WTC11 (cell line): ENCODE results near the gene TLR7. TPM values are rescaled to one million over a fixed set of nuclear protein-coding genes. Genes with fewer than 3 reads are reported as not detected.
A peak's percentile ranks its signal among the peaks of the same experiment; 100 is the strongest.

Source experiments
- ATAC-seq: fragments of 200-7000 bp; cut with Tn5 transposase; 2 replicates; pipeline ENCODE4 v1.10.0; 2021; ENCODE audit warnings: mild to moderate bottlenecking, moderate library complexity
- CTCF ChIA-PET: fragments of 300-600 bp; sonication (Branson Sonifier 250); formaldehyde crosslinking; loops from one replicate; lab custom pipeline; 2021; ENCODE audit warnings: antibody characterized with exemption; lab: Charles Lee
- POLR2A ChIA-PET: fragments of 350-600 bp; sonication (Branson Sonifier 250); formaldehyde crosslinking; loops from one replicate; lab custom pipeline; 2021; ENCODE audit warnings: antibody characterized with exemption; lab: Charles Lee
- DNase-seq: peaks from one replicate; pipeline ENCODE4 v3.0.0; 2021; ENCODE audit warnings: low spot score
- H3K27ac Mint-ChIP-seq: 2 replicates; pipeline ENCODE4 v1.8.0; 2021; ENCODE audit warnings: mixed read lengths
- H3K27me3 Mint-ChIP-seq: 2 replicates; pipeline ENCODE4 v1.8.0; 2021; ENCODE audit warnings: low read depth, mild to moderate bottlenecking, moderate library complexity, mixed read lengths
- H3K36me3 Mint-ChIP-seq: 2 replicates; pipeline ENCODE4 v1.8.0; 2021; ENCODE audit warnings: mixed read lengths
- H3K4me1 Mint-ChIP-seq: 2 replicates; pipeline ENCODE4 v1.8.0; 2022; ENCODE audit warnings: mixed read lengths
- H3K4me3 Mint-ChIP-seq: 2 replicates; pipeline ENCODE4 v1.8.0; 2021; ENCODE audit warnings: mild to moderate bottlenecking, moderate library complexity, mixed read lengths
- H3K9me3 Mint-ChIP-seq: 2 replicates; pipeline ENCODE4 v1.8.0; 2021; ENCODE audit warnings: mixed read lengths
- CREB1 ChIP-seq: sonication (generic); formaldehyde crosslinking; IDR thresholded peaks from 2 replicates; pipeline ENCODE4 v1.8.0; 2023; ENCODE audit warnings: mild to moderate bottlenecking, missing genetic modification reagents
- FOXJ3 ChIP-seq: sonication (generic); formaldehyde crosslinking; IDR thresholded peaks from 2 replicates; pipeline ENCODE4 v1.9.0; 2021; ENCODE audit warnings: missing genetic modification reagents, mild to moderate bottlenecking, borderline replicate concordance
- GTF2I ChIP-seq: fragments of 250-450 bp; sonication (Bioruptor Pico); conservative IDR thresholded peaks from 2 replicates; pipeline ENCODE4 v1.4.0; 2021; ENCODE audit warnings: mild to moderate bottlenecking
- HMGA2 ChIP-seq: fragments of 250-450 bp; sonication (Bioruptor Pico); IDR thresholded peaks from 2 replicates; pipeline ENCODE4 v1.4.0; 2021; ENCODE audit warnings: mild to moderate bottlenecking, moderate library complexity
- KAT7 ChIP-seq: sonication (generic); formaldehyde crosslinking; IDR thresholded peaks from 2 replicates; pipeline ENCODE4 v1.8.1; 2023; ENCODE audit warnings: missing genetic modification reagents, mild to moderate bottlenecking, borderline replicate concordance
- MYBL2 ChIP-seq: sonication (generic); formaldehyde crosslinking; IDR thresholded peaks from 2 replicates; pipeline ENCODE4 v1.8.1; 2023; ENCODE audit warnings: mild to moderate bottlenecking, moderate library complexity, missing genetic modification reagents
- NFE2L1 ChIP-seq: sonication (generic); formaldehyde crosslinking; IDR thresholded peaks from 2 replicates; pipeline ENCODE4 v1.8.1; 2023; ENCODE audit warnings: missing genetic modification reagents
- NR1H2 ChIP-seq: sonication (generic); formaldehyde crosslinking; IDR thresholded peaks from 2 replicates; pipeline ENCODE4 v1.9.0; 2021; ENCODE audit warnings: mild to moderate bottlenecking, moderate library complexity, missing genetic modification reagents
- NR3C1 ChIP-seq: sonication (generic); formaldehyde crosslinking; conservative IDR thresholded peaks from 2 replicates; pipeline ENCODE4 v1.8.1; 2023; ENCODE audit warnings: low read depth, mild to moderate bottlenecking, missing genetic modification reagents
- SOX15 ChIP-seq: fragments of 250-450 bp; sonication (Bioruptor Pico); IDR thresholded peaks from 2 replicates; pipeline ENCODE4 v1.9.0; 2021; ENCODE audit warnings: mild to moderate bottlenecking
- total RNA-seq: library from RNA; stranded (reverse); gene quantifications from 3 replicates; pipeline ENCODE4 v1.2.3, GENCODE V29; 2021
- TF ChIP-seq, protein P1 (sequence below): sonication (generic); formaldehyde crosslinking; conservative IDR thresholded peaks from 2 replicates; pipeline ENCODE4 v1.8.1; 2022; ENCODE audit warnings: mild to moderate bottlenecking, missing genetic modification reagents
- TF ChIP-seq, protein P2 (sequence below): sonication (generic); formaldehyde crosslinking; IDR thresholded peaks from 2 replicates; pipeline ENCODE4 v1.8.1; 2023; ENCODE audit warnings: mild to moderate bottlenecking, missing genetic modification reagents
- TF ChIP-seq, protein P3 (sequence below): fragments of 250-450 bp; sonication (Bioruptor Pico); IDR thresholded peaks from 2 replicates; pipeline ENCODE4 v1.9.0; 2021; ENCODE audit warnings: mild to moderate bottlenecking
- TF ChIP-seq, protein P4 (sequence below): sonication (generic); formaldehyde crosslinking; IDR thresholded peaks from 2 replicates; pipeline ENCODE4 v1.8.1; 2023; ENCODE audit warnings: mild to moderate bottlenecking, moderate library complexity, missing genetic modification reagents
- TF ChIP-seq, protein P5 (sequence below): sonication (generic); formaldehyde crosslinking; IDR thresholded peaks from 2 replicates; pipeline ENCODE4 v1.8.0; 2023; ENCODE audit warnings: mild to moderate bottlenecking, missing genetic modification reagents
- TF ChIP-seq, protein P6 (sequence below): sonication (generic); formaldehyde crosslinking; IDR thresholded peaks from 2 replicates; pipeline ENCODE4 v1.8.0; 2022; ENCODE audit warnings: mild to moderate bottlenecking, missing genetic modification reagents
- TF ChIP-seq, protein P7 (sequence below): sonication (generic); formaldehyde crosslinking; IDR thresholded peaks from 2 replicates; pipeline ENCODE4 v1.8.1; 2022; ENCODE audit warnings: mild to moderate bottlenecking, missing genetic modification reagents, moderate library complexity, borderline replicate concordance
- TF ChIP-seq, protein P8 (sequence below): sonication (generic); formaldehyde crosslinking; IDR thresholded peaks from 2 replicates; pipeline ENCODE4 v1.8.1; 2022; ENCODE audit warnings: mild to moderate bottlenecking, moderate library complexity, missing genetic modification reagents
- TF ChIP-seq, protein P9 (sequence below): sonication (generic); formaldehyde crosslinking; IDR thresholded peaks from 2 replicates; pipeline ENCODE4 v1.8.1; 2023; ENCODE audit warnings: mild to moderate bottlenecking, missing genetic modification reagents, moderate library complexity
- TF ChIP-seq, protein P10 (sequence below): sonication (generic); formaldehyde crosslinking; IDR thresholded peaks from 2 replicates; pipeline ENCODE4 v1.8.1; 2023; ENCODE audit warnings: mild to moderate bottlenecking, missing genetic modification reagents, moderate library complexity

TLR7 gene
- total RNA-seq, 1 experiment from 2014 or later = not detected

DNA sequence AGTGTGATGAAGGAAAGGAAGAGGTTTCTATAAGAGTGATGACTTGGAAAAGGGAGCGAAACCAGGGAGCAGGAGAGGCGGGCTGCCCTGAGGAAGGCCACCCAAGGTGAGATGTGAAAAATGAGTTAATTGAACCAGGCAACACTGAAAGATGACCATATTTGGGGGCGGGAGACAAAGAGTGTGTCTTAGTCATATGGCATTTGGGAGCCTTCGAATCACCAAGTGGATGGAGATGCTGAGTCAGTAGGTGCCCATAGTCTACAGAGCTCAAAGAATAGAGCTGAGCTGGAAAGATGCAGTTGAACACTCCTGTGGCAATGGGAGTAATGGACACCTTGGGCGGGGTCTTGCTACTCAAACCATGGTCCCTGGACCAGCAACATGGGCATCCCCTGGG is 31.2 kb downstream of the TLR7 start:
- CTCF ChIA-PET = no interaction called here
- DNase-seq (no peak), ATAC-seq (no peak)
- no peaks in the 10 kb centered on the region; the same call in 1 of the 2 replicates for H3K27me3 Mint-ChIP-seq
- H3K36me3 Mint-ChIP-seq = no peaks in the 10 kb centered on the region
- no peaks in the 10 kb centered on the region for H3K9me3 Mint-ChIP-seq
- TF ChIP-seq NR1H2 (CRISPR knock-in tag) (no peak), FOXJ3 (CRISPR knock-in tag) (no peak), GTF2I (CRISPR knock-in tag) (no peak), SOX15 (no peak), HMGA2 (no peak), CREB1 (CRISPR knock-in tag) (no peak), NR3C1 (CRISPR knock-in tag) (no peak)
- TF ChIP-seq, protein P1, sequence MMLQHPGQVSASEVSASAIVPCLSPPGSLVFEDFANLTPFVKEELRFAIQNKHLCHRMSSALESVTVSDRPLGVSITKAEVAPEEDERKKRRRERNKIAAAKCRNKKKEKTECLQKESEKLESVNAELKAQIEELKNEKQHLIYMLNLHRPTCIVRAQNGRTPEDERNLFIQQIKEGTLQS (CRISPR knock-in tag) = no peak
- TF ChIP-seq, protein P2, sequence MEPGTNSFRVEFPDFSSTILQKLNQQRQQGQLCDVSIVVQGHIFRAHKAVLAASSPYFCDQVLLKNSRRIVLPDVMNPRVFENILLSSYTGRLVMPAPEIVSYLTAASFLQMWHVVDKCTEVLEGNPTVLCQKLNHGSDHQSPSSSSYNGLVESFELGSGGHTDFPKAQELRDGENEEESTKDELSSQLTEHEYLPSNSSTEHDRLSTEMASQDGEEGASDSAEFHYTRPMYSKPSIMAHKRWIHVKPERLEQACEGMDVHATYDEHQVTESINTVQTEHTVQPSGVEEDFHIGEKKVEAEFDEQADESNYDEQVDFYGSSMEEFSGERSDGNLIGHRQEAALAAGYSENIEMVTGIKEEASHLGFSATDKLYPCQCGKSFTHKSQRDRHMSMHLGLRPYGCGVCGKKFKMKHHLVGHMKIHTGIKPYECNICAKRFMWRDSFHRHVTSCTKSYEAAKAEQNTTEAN (CRISPR knock-in tag) = no peak
- TF ChIP-seq, protein P3, sequence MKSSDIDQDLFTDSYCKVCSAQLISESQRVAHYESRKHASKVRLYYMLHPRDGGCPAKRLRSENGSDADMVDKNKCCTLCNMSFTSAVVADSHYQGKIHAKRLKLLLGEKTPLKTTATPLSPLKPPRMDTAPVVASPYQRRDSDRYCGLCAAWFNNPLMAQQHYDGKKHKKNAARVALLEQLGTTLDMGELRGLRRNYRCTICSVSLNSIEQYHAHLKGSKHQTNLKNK (CRISPR knock-in tag) = no peak
- TF ChIP-seq, protein P4, sequence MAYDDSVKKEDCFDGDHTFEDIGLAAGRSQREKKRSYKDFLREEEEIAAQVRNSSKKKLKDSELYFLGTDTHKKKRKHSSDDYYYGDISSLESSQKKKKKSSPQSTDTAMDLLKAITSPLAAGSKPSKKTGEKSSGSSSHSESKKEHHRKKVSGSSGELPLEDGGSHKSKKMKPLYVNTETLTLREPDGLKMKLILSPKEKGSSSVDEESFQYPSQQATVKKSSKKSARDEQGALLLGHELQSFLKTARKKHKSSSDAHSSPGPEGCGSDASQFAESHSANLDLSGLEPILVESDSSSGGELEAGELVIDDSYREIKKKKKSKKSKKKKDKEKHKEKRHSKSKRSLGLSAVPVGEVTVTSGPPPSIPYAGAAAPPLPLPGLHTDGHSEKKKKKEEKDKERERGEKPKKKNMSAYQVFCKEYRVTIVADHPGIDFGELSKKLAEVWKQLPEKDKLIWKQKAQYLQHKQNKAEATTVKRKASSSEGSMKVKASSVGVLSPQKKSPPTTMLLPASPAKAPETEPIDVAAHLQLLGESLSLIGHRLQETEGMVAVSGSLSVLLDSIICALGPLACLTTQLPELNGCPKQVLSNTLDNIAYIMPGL (CRISPR knock-in tag) = no peak
- H3K27ac Mint-ChIP-seq = no peak overlapping the region
- no peak overlapping the region for H3K4me3 Mint-ChIP-seq
- POLR2A ChIA-PET = no interaction called here
- H3K4me1 Mint-ChIP-seq = peaks cover 21% of the 10 kb centered on the region

DNA sequence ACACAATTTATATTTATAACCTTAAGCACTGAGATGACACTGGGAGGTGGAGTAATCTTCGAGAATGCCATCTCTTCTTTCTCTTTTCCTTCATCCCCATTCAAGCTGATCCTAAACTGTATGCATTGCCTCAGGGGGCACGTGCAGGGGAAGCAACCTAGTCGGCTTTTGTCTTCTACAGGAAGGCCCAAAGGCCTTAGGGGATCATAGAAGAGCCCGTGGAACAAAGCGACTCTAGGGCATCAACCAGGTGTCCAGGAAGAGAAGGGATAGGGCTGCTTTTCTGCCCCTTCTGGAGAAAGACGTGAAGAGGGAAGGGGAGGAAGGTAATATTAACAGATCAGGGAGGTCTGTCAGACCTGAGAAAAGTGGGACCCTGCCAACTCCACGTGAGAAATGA is 32.6 kb downstream of the TLR7 start:
- CTCF ChIA-PET = interaction anchor here (1.0 to 2.7 kb wide), 2 partner anchors 48 to 86 kb away, joined by 3 to 37 read pairs; no protein-coding TSS in a partner anchor
- POLR2A ChIA-PET = no interaction called here
- TF ChIP-seq, protein P5, sequence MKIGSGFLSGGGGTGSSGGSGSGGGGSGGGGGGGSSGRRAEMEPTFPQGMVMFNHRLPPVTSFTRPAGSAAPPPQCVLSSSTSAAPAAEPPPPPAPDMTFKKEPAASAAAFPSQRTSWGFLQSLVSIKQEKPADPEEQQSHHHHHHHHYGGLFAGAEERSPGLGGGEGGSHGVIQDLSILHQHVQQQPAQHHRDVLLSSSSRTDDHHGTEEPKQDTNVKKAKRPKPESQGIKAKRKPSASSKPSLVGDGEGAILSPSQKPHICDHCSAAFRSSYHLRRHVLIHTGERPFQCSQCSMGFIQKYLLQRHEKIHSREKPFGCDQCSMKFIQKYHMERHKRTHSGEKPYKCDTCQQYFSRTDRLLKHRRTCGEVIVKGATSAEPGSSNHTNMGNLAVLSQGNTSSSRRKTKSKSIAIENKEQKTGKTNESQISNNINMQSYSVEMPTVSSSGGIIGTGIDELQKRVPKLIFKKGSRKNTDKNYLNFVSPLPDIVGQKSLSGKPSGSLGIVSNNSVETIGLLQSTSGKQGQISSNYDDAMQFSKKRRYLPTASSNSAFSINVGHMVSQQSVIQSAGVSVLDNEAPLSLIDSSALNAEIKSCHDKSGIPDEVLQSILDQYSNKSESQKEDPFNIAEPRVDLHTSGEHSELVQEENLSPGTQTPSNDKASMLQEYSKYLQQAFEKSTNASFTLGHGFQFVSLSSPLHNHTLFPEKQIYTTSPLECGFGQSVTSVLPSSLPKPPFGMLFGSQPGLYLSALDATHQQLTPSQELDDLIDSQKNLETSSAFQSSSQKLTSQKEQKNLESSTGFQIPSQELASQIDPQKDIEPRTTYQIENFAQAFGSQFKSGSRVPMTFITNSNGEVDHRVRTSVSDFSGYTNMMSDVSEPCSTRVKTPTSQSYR (CRISPR knock-in tag) = no peak
- no peak for TF ChIP-seq MYBL2 (CRISPR knock-in tag)
- TF ChIP-seq, protein P6, sequence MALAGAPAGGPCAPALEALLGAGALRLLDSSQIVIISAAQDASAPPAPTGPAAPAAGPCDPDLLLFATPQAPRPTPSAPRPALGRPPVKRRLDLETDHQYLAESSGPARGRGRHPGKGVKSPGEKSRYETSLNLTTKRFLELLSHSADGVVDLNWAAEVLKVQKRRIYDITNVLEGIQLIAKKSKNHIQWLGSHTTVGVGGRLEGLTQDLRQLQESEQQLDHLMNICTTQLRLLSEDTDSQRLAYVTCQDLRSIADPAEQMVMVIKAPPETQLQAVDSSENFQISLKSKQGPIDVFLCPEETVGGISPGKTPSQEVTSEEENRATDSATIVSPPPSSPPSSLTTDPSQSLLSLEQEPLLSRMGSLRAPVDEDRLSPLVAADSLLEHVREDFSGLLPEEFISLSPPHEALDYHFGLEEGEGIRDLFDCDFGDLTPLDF (CRISPR knock-in tag) = no peak
- TF ChIP-seq, protein P7, sequence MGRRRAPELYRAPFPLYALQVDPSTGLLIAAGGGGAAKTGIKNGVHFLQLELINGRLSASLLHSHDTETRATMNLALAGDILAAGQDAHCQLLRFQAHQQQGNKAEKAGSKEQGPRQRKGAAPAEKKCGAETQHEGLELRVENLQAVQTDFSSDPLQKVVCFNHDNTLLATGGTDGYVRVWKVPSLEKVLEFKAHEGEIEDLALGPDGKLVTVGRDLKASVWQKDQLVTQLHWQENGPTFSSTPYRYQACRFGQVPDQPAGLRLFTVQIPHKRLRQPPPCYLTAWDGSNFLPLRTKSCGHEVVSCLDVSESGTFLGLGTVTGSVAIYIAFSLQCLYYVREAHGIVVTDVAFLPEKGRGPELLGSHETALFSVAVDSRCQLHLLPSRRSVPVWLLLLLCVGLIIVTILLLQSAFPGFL = no peak
- TF ChIP-seq, protein P3 (CRISPR knock-in tag) = no peak
- TF ChIP-seq KAT7 (CRISPR knock-in tag) = no peak
- TF ChIP-seq, protein P8, sequence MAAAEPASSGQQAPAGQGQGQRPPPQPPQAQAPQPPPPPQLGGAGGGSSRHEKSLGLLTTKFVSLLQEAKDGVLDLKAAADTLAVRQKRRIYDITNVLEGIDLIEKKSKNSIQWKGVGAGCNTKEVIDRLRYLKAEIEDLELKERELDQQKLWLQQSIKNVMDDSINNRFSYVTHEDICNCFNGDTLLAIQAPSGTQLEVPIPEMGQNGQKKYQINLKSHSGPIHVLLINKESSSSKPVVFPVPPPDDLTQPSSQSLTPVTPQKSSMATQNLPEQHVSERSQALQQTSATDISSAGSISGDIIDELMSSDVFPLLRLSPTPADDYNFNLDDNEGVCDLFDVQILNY (CRISPR knock-in tag) = no peak
- TF ChIP-seq NFE2L1 (CRISPR knock-in tag) = no peak
- TF ChIP-seq, protein P9, sequence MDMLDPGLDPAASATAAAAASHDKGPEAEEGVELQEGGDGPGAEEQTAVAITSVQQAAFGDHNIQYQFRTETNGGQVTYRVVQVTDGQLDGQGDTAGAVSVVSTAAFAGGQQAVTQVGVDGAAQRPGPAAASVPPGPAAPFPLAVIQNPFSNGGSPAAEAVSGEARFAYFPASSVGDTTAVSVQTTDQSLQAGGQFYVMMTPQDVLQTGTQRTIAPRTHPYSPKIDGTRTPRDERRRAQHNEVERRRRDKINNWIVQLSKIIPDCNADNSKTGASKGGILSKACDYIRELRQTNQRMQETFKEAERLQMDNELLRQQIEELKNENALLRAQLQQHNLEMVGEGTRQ (CRISPR knock-in tag) = no peak
- TF ChIP-seq, protein P10, sequence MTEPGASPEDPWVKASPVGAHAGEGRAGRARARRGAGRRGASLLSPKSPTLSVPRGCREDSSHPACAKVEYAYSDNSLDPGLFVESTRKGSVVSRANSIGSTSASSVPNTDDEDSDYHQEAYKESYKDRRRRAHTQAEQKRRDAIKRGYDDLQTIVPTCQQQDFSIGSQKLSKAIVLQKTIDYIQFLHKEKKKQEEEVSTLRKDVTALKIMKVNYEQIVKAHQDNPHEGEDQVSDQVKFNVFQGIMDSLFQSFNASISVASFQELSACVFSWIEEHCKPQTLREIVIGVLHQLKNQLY (CRISPR knock-in tag) = no peak

More for the DNA sequence above, 32.6 kb downstream of the TLR7 start:
- Mint-ChIP-seq H3K27ac (peak overlapping the region; percentile 41; the same call in 1 of the 2 replicates), H3K4me1 (peaks cover 17% of the 10 kb centered on the region), H3K27me3 (no peaks in the 10 kb centered on the region; the same call in 1 of the 2 replicates), H3K36me3 (no peaks in the 10 kb centered on the region), H3K9me3 (no peaks in the 10 kb centered on the region), H3K4me3 (no peak overlapping the region)
- ATAC-seq (no peak), DNase-seq (no peak)
